CD14-positive monocyte (primary cell): ENCODE results near the gene ARID1B. TPM values are rescaled to one million over a fixed set of nuclear protein-coding genes. Genes with fewer than 3 reads are reported as not detected.

Source experiments
- DNase-seq, 3 donors: peaks; one replicate each; pipeline ENCODE4 v3.0.0-alpha.2; 2011 to 2022
- H2AFZ ChIP-seq: 2 replicates; pipeline ENCODE4 v1.6.0; 2012; ENCODE audit warnings: mild to moderate bottlenecking, low read depth, low read length, inconsistent platforms; ENCODE audit not compliant: insufficient read depth, poor library complexity, severe bottlenecking
- H3K27ac ChIP-seq, 2 donors: 1 replicate in 1 of 2; 2 replicates in 1 of 2; pipeline ENCODE4 v1.5.1; 2012 to 2013; ENCODE audit warnings: low read length in 2 of 2, control low read depth in 1 of 2, inconsistent platforms in 1 of 2, low read depth in 1 of 2, mild to moderate bottlenecking in 1 of 2
- H3K27me3 ChIP-seq, 2 donors: one replicate each; pipeline versions ENCODE4 v1.6.0 to v1.6.1; 2011 to 2013; ENCODE audit warnings: low read length in 2 of 2; ENCODE audit not compliant: control insufficient read depth in 2 of 2, insufficient read depth in 2 of 2
- H3K36me3 ChIP-seq, 2 donors: replicated peaks in 1 of 2; 1 replicate in 1 of 2; 2 replicates in 1 of 2; pipeline versions ENCODE4 v1.5.1 to v1.6.1; 2012 to 2013; ENCODE audit warnings: low read length in 2 of 2, control low read depth in 1 of 2, inconsistent platforms in 1 of 2, mild to moderate bottlenecking in 1 of 2; ENCODE audit not compliant: insufficient read depth in 2 of 2, control insufficient read depth in 1 of 2
- H3K4me1 ChIP-seq, 2 donors: 1 replicate in 1 of 2; 2 replicates in 1 of 2; pipeline versions ENCODE4 v1.5.1 to v1.6.1; 2012 to 2013; ENCODE audit warnings: low read length in 2 of 2, control low read depth in 1 of 2, inconsistent platforms in 1 of 2, mild to moderate bottlenecking in 1 of 2, moderate library complexity in 1 of 2; ENCODE audit not compliant: insufficient read depth in 2 of 2, control insufficient read depth in 1 of 2
- H3K4me2 ChIP-seq: replicated peaks from 2 replicates; pipeline ENCODE3; 2012; ENCODE audit warnings: low read length, moderate library complexity, mild to moderate bottlenecking; ENCODE audit not compliant: poor library complexity, severe bottlenecking; ENCODE audit errors: extremely low read depth
- H3K4me3 ChIP-seq, 3 experiments: fragments of 200-600 bp in 1 of 3; sonication (generic) in 1 of 3; replicated peaks in 1 of 3; 1 replicate in 2 of 3; 2 replicates in 1 of 3; pipeline ENCODE4 v1.5.1; 2011 to 2013; ENCODE audit warnings: low read length in 3 of 3, mild to moderate bottlenecking in 3 of 3, control low read depth in 2 of 3, low read depth in 2 of 3, inconsistent platforms in 1 of 3, moderate library complexity in 1 of 3
- H3K79me2 ChIP-seq: 2 replicates; pipeline ENCODE4 v1.6.0; 2012; ENCODE audit warnings: mild to moderate bottlenecking, control low read depth, inconsistent platforms, low read length, moderate library complexity; ENCODE audit not compliant: insufficient read depth
- H3K9ac ChIP-seq: 2 replicates; pipeline ENCODE4 v1.6.0; 2017; ENCODE audit warnings: low read length, mild to moderate bottlenecking; ENCODE audit not compliant: insufficient read depth, poor library complexity, severe bottlenecking
- H3K9me3 ChIP-seq, 2 donors: replicated peaks in 1 of 2; 1 replicate in 1 of 2; 2 replicates in 1 of 2; pipeline versions ENCODE4 v1.5.1 to v1.6.1; 2012 to 2013; ENCODE audit warnings: low read length in 2 of 2, control low read depth in 1 of 2; ENCODE audit not compliant: control insufficient read depth in 1 of 2, insufficient read depth in 1 of 2
- H4K20me1 ChIP-seq: 2 replicates; pipeline ENCODE4 v1.6.0; 2012; ENCODE audit warnings: mild to moderate bottlenecking, low read length, control low read depth, moderate library complexity; ENCODE audit not compliant: insufficient read depth
- H3K27ac Mint-ChIP-seq, 7 donors: one replicate each; pipeline ENCODE4 v1.8.0; 2020; ENCODE audit warnings: mild to moderate bottlenecking in 7 of 7, mixed read lengths in 7 of 7, moderate library complexity in 6 of 7, inconsistent platforms in 2 of 7
- H3K27me3 Mint-ChIP-seq, 3 donors: one replicate each; pipeline ENCODE4 v1.8.0; 2021 to 2022; ENCODE audit warnings: low read depth in 3 of 3, mild to moderate bottlenecking in 3 of 3, mixed read lengths in 3 of 3, moderate library complexity in 3 of 3, inconsistent platforms in 1 of 3
- H3K36me3 Mint-ChIP-seq, 2 donors: one replicate each; pipeline ENCODE4 v1.8.0; 2020; ENCODE audit warnings: mixed read lengths in 2 of 2, inconsistent platforms in 1 of 2, mild to moderate bottlenecking in 1 of 2
- H3K4me1 Mint-ChIP-seq: one replicate; pipeline ENCODE4 v1.8.0; 2020; ENCODE audit warnings: mild to moderate bottlenecking, mixed read lengths
- H3K4me3 Mint-ChIP-seq, 2 donors: one replicate each; pipeline ENCODE4 v1.8.0; 2020; ENCODE audit warnings: mild to moderate bottlenecking in 2 of 2, mixed read lengths in 2 of 2, moderate library complexity in 1 of 2
- H3K9me3 Mint-ChIP-seq, 7 donors: one replicate each; pipeline ENCODE4 v1.8.0; 2020 to 2022; ENCODE audit warnings: mixed read lengths in 7 of 7, mild to moderate bottlenecking in 6 of 7, moderate library complexity in 6 of 7, inconsistent platforms in 2 of 7
- WGBS: methylation state at CpG from one replicate; pipeline ENCODE4 v1.1.5; 2013; ENCODE audit warnings: missing lambda C conversion rate; ENCODE audit not compliant: insufficient coverage; 5-methylcytosine and 5-hydroxymethylcytosine counted together
- intact Hi-C, 2 donors: fragments of 100-400 bp; cut with micrococcal nuclease; formaldehyde crosslinking; loops; one replicate each; pipeline versions ENCODE4 v1.15.0 to v1.15.1; 2023
- polyA plus RNA-seq, 3 donors: library from polyadenylated mRNA; depleted of rRNA in 1 of 3; unstranded in 2 of 3; stranded (reverse) in 1 of 3; fragments of 300-500 nt in 2 of 3; fragments of >200 nt in 1 of 3; fragmentation: Illumina TruSeq in 2 of 3; gene quantifications; 1 replicate in 2 of 3; 2 replicates in 1 of 3; pipeline ENCODE4 v1.2.3, GENCODE V29; 2012 to 2021
- TF ChIP-seq, protein P1 (sequence below): fragments of 200-600 bp; IDR thresholded peaks from one replicate; pipeline ENCODE4 v1.8.0; 2022; ENCODE audit warnings: antibody characterized with exemption, mild to moderate bottlenecking

Gene ARID1B
- polyA plus RNA-seq, 3 donors: 3.2 to 22.1 (median 3.8) TPM

DNA sequence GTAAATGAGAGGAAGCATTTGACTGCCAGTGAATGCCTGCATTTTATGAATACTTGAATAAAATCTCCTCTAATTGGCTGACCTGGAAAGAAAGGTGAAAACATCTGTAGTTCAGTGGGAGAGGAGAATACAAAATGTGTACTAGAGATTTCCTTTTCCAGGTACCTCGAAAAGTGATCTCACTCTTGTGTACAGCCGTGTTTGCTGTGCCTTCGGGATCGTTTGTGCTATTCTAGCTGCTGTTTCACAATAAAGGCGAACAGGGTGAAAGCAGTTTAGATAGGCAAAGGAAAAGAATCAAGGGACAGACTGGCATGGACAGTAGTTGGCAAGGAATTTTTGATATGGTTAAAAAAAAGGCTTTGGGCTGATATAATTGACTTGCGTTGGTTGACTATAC is 112.3 kb downstream of the ARID1B start:
- H3K36me3 ChIP-seq: no peaks in the 10 kb centered on the region
- H3K4me2 ChIP-seq: no peak overlapping the region
- H2AFZ ChIP-seq: no peak overlapping the region
- peaks cover 88% of the 10 kb centered on the region for H4K20me1 ChIP-seq
- peaks cover 8 to 10% of the 10 kb centered on the region in 2 donors for H3K4me1 ChIP-seq
- H3K79me2 ChIP-seq: peaks cover 85% of the 10 kb centered on the region
- Mint-ChIP-seq H3K27me3 (no peaks in the 10 kb centered on the region), H3K4me1 (peaks cover 17% of the 10 kb centered on the region), H3K27ac (no peak overlapping the region), H3K4me3 (no peak overlapping the region), H3K9me3 (no peaks in the 10 kb centered on the region), H3K36me3 (peaks cover 3 to 4% of the 10 kb centered on the region in 2 donors)
- no peak overlapping the region for H3K9ac ChIP-seq
- no peaks in the 10 kb centered on the region for H3K27me3 ChIP-seq
- DNase-seq: no peak
- no peak overlapping the region for H3K4me3 ChIP-seq
- H3K27ac ChIP-seq: no peak overlapping the region
- intact Hi-C loops: no loop called here
- WGBS: 86% methylated on average over 6 of the region's 6 CpGs
- TF ChIP-seq, protein P1, sequence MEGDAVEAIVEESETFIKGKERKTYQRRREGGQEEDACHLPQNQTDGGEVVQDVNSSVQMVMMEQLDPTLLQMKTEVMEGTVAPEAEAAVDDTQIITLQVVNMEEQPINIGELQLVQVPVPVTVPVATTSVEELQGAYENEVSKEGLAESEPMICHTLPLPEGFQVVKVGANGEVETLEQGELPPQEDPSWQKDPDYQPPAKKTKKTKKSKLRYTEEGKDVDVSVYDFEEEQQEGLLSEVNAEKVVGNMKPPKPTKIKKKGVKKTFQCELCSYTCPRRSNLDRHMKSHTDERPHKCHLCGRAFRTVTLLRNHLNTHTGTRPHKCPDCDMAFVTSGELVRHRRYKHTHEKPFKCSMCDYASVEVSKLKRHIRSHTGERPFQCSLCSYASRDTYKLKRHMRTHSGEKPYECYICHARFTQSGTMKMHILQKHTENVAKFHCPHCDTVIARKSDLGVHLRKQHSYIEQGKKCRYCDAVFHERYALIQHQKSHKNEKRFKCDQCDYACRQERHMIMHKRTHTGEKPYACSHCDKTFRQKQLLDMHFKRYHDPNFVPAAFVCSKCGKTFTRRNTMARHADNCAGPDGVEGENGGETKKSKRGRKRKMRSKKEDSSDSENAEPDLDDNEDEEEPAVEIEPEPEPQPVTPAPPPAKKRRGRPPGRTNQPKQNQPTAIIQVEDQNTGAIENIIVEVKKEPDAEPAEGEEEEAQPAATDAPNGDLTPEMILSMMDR: no peak
- H3K9me3 ChIP-seq: no peaks in the 10 kb centered on the region

DNA sequence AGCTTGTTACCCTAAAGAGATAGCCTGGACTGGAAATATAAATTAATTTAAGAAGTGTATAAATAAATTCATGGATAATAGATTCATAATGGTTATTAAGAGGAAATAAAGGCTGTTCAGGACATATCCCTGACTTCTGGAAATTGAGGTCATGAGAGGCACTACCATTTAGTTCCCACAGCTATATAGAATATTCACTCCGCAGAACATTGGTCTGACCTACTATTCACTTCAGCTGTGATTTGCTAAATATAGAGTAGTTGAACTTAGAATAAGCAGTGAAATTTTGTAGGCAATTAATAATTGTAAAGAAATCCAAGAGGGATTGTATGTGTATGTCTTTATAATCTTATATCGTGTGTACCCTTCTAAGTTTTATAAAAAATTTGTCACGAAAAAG is 112.8 kb downstream of the ARID1B start:
- Histone ChIP-seq H4K20me1 (peaks cover 88% of the 10 kb centered on the region), H3K27ac (no peak overlapping the region), H3K9ac (no peak overlapping the region), H3K27me3 (no peaks in the 10 kb centered on the region), H3K4me2 (no peak overlapping the region), H3K4me1 (peaks cover 8 to 10% of the 10 kb centered on the region in 2 donors), H3K79me2 (peaks cover 88% of the 10 kb centered on the region), H2AFZ (no peak overlapping the region), H3K9me3 (no peaks in the 10 kb centered on the region), H3K4me3 (no peak overlapping the region), H3K36me3 (no peaks in the 10 kb centered on the region)
- TF ChIP-seq, protein P1: no peak
- intact Hi-C loops: no loop called here
- Mint-ChIP-seq H3K4me3 (no peak overlapping the region), H3K4me1 (peaks cover 16% of the 10 kb centered on the region), H3K9me3 (no peaks in the 10 kb centered on the region), H3K36me3 (peaks cover 3 to 4% of the 10 kb centered on the region in 2 donors), H3K27ac (no peak overlapping the region), H3K27me3 (no peaks in the 10 kb centered on the region)
- WGBS: no CpG with 5 or more reads among the region's 3 CpGs
- DNase-seq: no peak
